ENCODE measurements around the gene KLK11. TPM values are rescaled to one million over a fixed set of nuclear protein-coding genes. Genes with fewer than 3 reads are reported as not detected.
A peak's percentile ranks its signal among the peaks of the same experiment; 100 is the strongest.

KLK11 gene
- total RNA-seq, 2 donors from 2014 or later: 0.29 to 2.5 TPM

- Mint-ChIP-seq H3K4me1 (peaks cover 5% of the 10 kb centered on the region), H3K27me3 (ENCODE audit: insufficient read depth) (peaks cover 5% of the 10 kb centered on the region), H3K4me3 (no peak overlapping the region), H3K27ac (no peak overlapping the region), H3K36me3 (ENCODE audit: low read depth) (no peaks in the 10 kb centered on the region), H3K9me3 (no peaks in the 10 kb centered on the region)
- no peak for DNase-seq
- 93 to 100% methylated on average over 1 to 5 of the region's 6 CpGs for WGBS, 2 experiments (ENCODE audit: insufficient coverage in 1 of 2, insufficient read length in 1 of 2)
- H3K27me3 ChIP-seq (ENCODE audit: control insufficient read depth, insufficient read depth, low read length, poor library complexity, severe bottlenecking): no peaks in the 10 kb centered on the region
- H3K36me3 ChIP-seq (ENCODE audit: control insufficient read depth, insufficient read depth, low read length): no peaks in the 10 kb centered on the region
- no peaks in the 10 kb centered on the region for H3K9me3 ChIP-seq (ENCODE audit: control insufficient read depth, low read length)
- no peaks in the 10 kb centered on the region for H3K4me1 ChIP-seq (ENCODE audit: control insufficient read depth, insufficient read depth, low read length)
- no peak for TF ChIP-seq CTCF (conservative IDR thresholded peaks at IDR 0.05)
- H3K9ac ChIP-seq (ENCODE audit: extremely low read depth, low read length, poor library complexity, severe bottlenecking): no peak overlapping the region
- H3K27ac ChIP-seq (ENCODE audit: low read depth, low read length): no peak overlapping the region
- H3K4me3 ChIP-seq (ENCODE audit: low read length): no peak overlapping the region
Observed at GRCh38 chr19:51040151-51040550, 13.7 kb upstream of the KLK11 start.

- no peaks in the 10 kb centered on the region for H3K27me3 ChIP-seq (ENCODE audit: control insufficient read depth, insufficient read depth, low read length, poor library complexity, severe bottlenecking)
- no peak for DNase-seq
- WGBS, 2 experiments (ENCODE audit: insufficient coverage in 1 of 2, insufficient read length in 1 of 2): 69 to 73% methylated on average over 6 to 9 of the region's 9 CpGs
- H3K4me3 Mint-ChIP-seq: no peak overlapping the region
- no peaks in the 10 kb centered on the region for H3K4me1 ChIP-seq (ENCODE audit: control insufficient read depth, insufficient read depth, low read length)
- peak; percentile 64 for TF ChIP-seq CTCF (conservative IDR thresholded peaks at IDR 0.05)
- no peak overlapping the region for H3K27ac Mint-ChIP-seq
- no peak overlapping the region for H3K9ac ChIP-seq (ENCODE audit: extremely low read depth, low read length, poor library complexity, severe bottlenecking)
- no peaks in the 10 kb centered on the region for H3K9me3 Mint-ChIP-seq
- no peaks in the 10 kb centered on the region for H3K36me3 ChIP-seq (ENCODE audit: control insufficient read depth, insufficient read depth, low read length)
- no peak overlapping the region for H3K4me3 ChIP-seq (ENCODE audit: low read length)
- H3K27me3 Mint-ChIP-seq (ENCODE audit: insufficient read depth): peaks cover 13% of the 10 kb centered on the region
- peaks cover 8% of the 10 kb centered on the region for H3K4me1 Mint-ChIP-seq
- H3K36me3 Mint-ChIP-seq (ENCODE audit: low read depth): no peaks in the 10 kb centered on the region
- H3K9me3 ChIP-seq (ENCODE audit: control insufficient read depth, low read length): no peaks in the 10 kb centered on the region
- no peak overlapping the region for H3K27ac ChIP-seq (ENCODE audit: low read depth, low read length)
Observed at GRCh38 chr19:51036519-51036918, 10.1 kb upstream of the KLK11 start.

GRCh38 chr19:51034704-51035103 is 8.3 kb upstream of the KLK11 start, which contains the start of gene KLK12:
TSS of gene KLK12 (minus strand) at chr19:51035002. CDS start at chr19:51034621, 381 bp downstream.
- Mint-ChIP-seq H3K9me3 (no peaks in the 10 kb centered on the region), H3K4me3 (no peak within 1 kb of the TSS), H3K27ac (no peak within 1 kb of the TSS), H3K36me3 (ENCODE audit: low read depth) (no peaks in the 10 kb centered on the region), H3K27me3 (ENCODE audit: insufficient read depth) (peaks cover 17% of the 10 kb centered on the region), H3K4me1 (peaks cover 8% of the 10 kb centered on the region)
- H3K36me3 ChIP-seq (ENCODE audit: control insufficient read depth, insufficient read depth, low read length): no peaks in the 10 kb centered on the region
- no peaks in the 10 kb centered on the region for H3K4me1 ChIP-seq (ENCODE audit: control insufficient read depth, insufficient read depth, low read length)
- peak; percentile 56 for DNase-seq
- H3K27me3 ChIP-seq (ENCODE audit: control insufficient read depth, insufficient read depth, low read length, poor library complexity, severe bottlenecking): no peaks in the 10 kb centered on the region
- WGBS, 2 experiments (ENCODE audit: insufficient coverage in 1 of 2, insufficient read length in 1 of 2): 68 to 89% methylated on average over 7 to 10 of the region's 11 CpGs
- H3K27ac ChIP-seq (ENCODE audit: low read depth, low read length): no peak within 1 kb of the TSS
- no peaks in the 10 kb centered on the region for H3K9me3 ChIP-seq (ENCODE audit: control insufficient read depth, low read length)
- H3K9ac ChIP-seq (ENCODE audit: extremely low read depth, low read length, poor library complexity, severe bottlenecking): no peak within 1 kb of the TSS
- TF ChIP-seq CTCF (conservative IDR thresholded peaks at IDR 0.05): no peak
- no peak within 1 kb of the TSS for H3K4me3 ChIP-seq (ENCODE audit: low read length)

All from endodermal cell (in vitro differentiated cells).